Esophagus squamous epithelium (tissue), 5 donors: ENCODE data around the gene DIPK1B. TPM values are rescaled to one million over a fixed set of nuclear protein-coding genes. Genes with fewer than 3 reads are reported as not detected.

ENCODE experiments used
- DNase-seq: peaks from one replicate; lab custom pipeline; 2025; lab: John Stamatoyannopoulos, UW
- H3K27ac ChIP-seq, 4 donors: fragments of 200-600 bp; sonication (generic); one replicate each; pipeline ENCODE4 v1.5.1; 2016 to 2019; ENCODE audit warnings: mild to moderate bottlenecking in 1 of 4
- H3K27me3 ChIP-seq, 4 donors: fragments of 200-600 bp; sonication (generic); 1 replicate in 3 of 4; 2 replicates in 1 of 4; pipeline versions ENCODE4 v1.5.1 to v1.6.0; 2017 to 2021; ENCODE audit warnings: antibody characterized with exemption in 1 of 4
- H3K36me3 ChIP-seq, 3 donors: fragments of 200-600 bp; sonication (generic); one replicate each; pipeline ENCODE4 v1.5.1; 2016 to 2019
- H3K4me1 ChIP-seq, 3 donors: fragments of 200-600 bp; sonication (generic); one replicate each; pipeline ENCODE4 v1.5.1; 2017 to 2019
- H3K4me3 ChIP-seq, 4 donors: fragments of 200-600 bp; sonication (generic); 1 replicate in 3 of 4; 2 replicates in 1 of 4; pipeline ENCODE4 v1.5.1; 2016 to 2019; ENCODE audit warnings: mild to moderate bottlenecking in 2 of 4, moderate library complexity in 1 of 4
- H3K9me3 ChIP-seq, 3 donors: fragments of 200-600 bp; sonication (generic); one replicate each; pipeline ENCODE4 v1.5.1; 2016 to 2019
- CTCF ChIP-seq, 6 experiments: fragments of 450-650 bp in 4 of 6; fragments of 200-600 bp in 2 of 6; sonication (generic) in 2 of 6; IDR thresholded peaks; one replicate each; pipeline ENCODE4 v1.5.1; 2016 to 2019; ENCODE audit warnings: antibody characterized with exemption in 6 of 6, mild to moderate bottlenecking in 4 of 6, moderate library complexity in 4 of 6
- POLR2A ChIP-seq, 4 donors: fragments of 450-650 bp; IDR thresholded peaks; one replicate each; pipeline ENCODE4 v1.6.1; 2017; ENCODE audit warnings: antibody characterized with exemption in 4 of 4, mild to moderate bottlenecking in 4 of 4, moderate library complexity in 3 of 4
- WGBS, 2 donors: methylation state at CpG; one replicate each; pipeline ENCODE4 v1.1.5; 2018; 5-methylcytosine and 5-hydroxymethylcytosine counted together
- intact Hi-C: fragments of 100-400 bp; cut with DNase I; formaldehyde crosslinking; loops from one replicate; pipeline ENCODE4 v1.15.0; 2022
- total RNA-seq, 4 donors: library from RNA; depleted of rRNA; stranded (reverse); fragments of >200 nt; gene quantifications; one replicate each; pipeline ENCODE4 v1.1.0, GENCODE V29; 2016
- donor health status: DM: yes; HTN: yes; CAD: no.

Gene DIPK1B
- total RNA-seq, 4 donors from 2014 or later, result 0.48 to 6.3 (median 1.1) TPM

- peaks cover 27 to 60% (median 28%) of the 10 kb centered on the region in 3 donors for H3K4me1 ChIP-seq
- peaks cover 0 to 37% (median 0%) of the 10 kb centered on the region in 3 donors for H3K36me3 ChIP-seq
- H3K27me3 ChIP-seq, result no peaks in the 10 kb centered on the region
- DNase-seq, result no peak
- intact Hi-C loops, result no loop called here
- no peak overlapping the region for H3K4me3 ChIP-seq
- TF ChIP-seq CTCF (IDR thresholded peaks at IDR 0.05) (no peak), POLR2A (IDR thresholded peaks at IDR 0.05) (no peak)
- no peak overlapping the region for H3K27ac ChIP-seq
- WGBS, 2 donors, result 85 to 94% methylated on average over 3 to 6 of the region's 10 CpGs
- no peaks in the 10 kb centered on the region for H3K9me3 ChIP-seq
Measured at GRCh38 chr9:136682710-136683109, 29.7 kb upstream of the DIPK1B start.

GRCh38 chr9:136683173-136683745 is 29.1 kb upstream of the DIPK1B start:
- no peak for DNase-seq
- Histone ChIP-seq H3K27me3 (no peaks in the 10 kb centered on the region), H3K4me3 (no peak overlapping the region), H3K9me3 (no peaks in the 10 kb centered on the region), H3K36me3 (peaks cover 0 to 37% (median 0%) of the 10 kb centered on the region in 3 donors), H3K4me1 (peaks cover 30 to 66% (median 32%) of the 10 kb centered on the region in 3 donors), H3K27ac (no peak overlapping the region)
- intact Hi-C loops, result no loop called here
- TF ChIP-seq CTCF (IDR thresholded peaks at IDR 0.05) (no peak), POLR2A (IDR thresholded peaks at IDR 0.05) (no peak)
- WGBS, 2 donors, result 80 to 91% methylated on average over 7 to 12 of the region's 16 CpGs

- Histone ChIP-seq H3K4me1 (peaks cover 30 to 70% (median 33%) of the 10 kb centered on the region in 3 donors), H3K9me3 (no peaks in the 10 kb centered on the region), H3K27me3 (no peaks in the 10 kb centered on the region), H3K36me3 (peaks cover 0 to 37% (median 0%) of the 10 kb centered on the region in 3 donors), H3K27ac (no peak overlapping the region), H3K4me3 (no peak overlapping the region)
- intact Hi-C loops, result no loop called here
- TF ChIP-seq CTCF (IDR thresholded peaks at IDR 0.05) (no peak), POLR2A (IDR thresholded peaks at IDR 0.05) (no peak)
- DNase-seq, result no peak
- WGBS, 2 donors, result 88 to 94% methylated on average over 2 to 4 of the region's 14 CpGs
Measured at GRCh38 chr9:136683755-136684154, 28.6 kb upstream of the DIPK1B start.

- H3K4me1 ChIP-seq, result peaks cover 27 to 70% (median 33%) of the 10 kb centered on the region in 3 donors
- 85% methylated on average over 7 of the region's 15 CpGs; no CpG with 5 or more reads in 1 of the 2 donors for WGBS, 2 donors
- no peaks in the 10 kb centered on the region for H3K9me3 ChIP-seq
- intact Hi-C loops, result no loop called here
- H3K4me3 ChIP-seq, result no peak overlapping the region
- H3K27me3 ChIP-seq, result no peaks in the 10 kb centered on the region
- H3K27ac ChIP-seq, result no peak overlapping the region
- DNase-seq, result no peak
- no peak for TF ChIP-seq POLR2A (IDR thresholded peaks at IDR 0.05)
- TF ChIP-seq CTCF (IDR thresholded peaks at IDR 0.05), result no peak
- H3K36me3 ChIP-seq, result peaks cover 0 to 37% (median 0%) of the 10 kb centered on the region in 3 donors
Measured at GRCh38 chr9:136684339-136684738, 28.0 kb upstream of the DIPK1B start.

GRCh38 chr9:136684799-136685198 is 27.6 kb upstream of the DIPK1B start:
- Histone ChIP-seq H3K27me3 (no peaks in the 10 kb centered on the region), H3K9me3 (no peaks in the 10 kb centered on the region), H3K27ac (no peak overlapping the region), H3K4me1 (peaks cover 22 to 70% (median 33%) of the 10 kb centered on the region in 3 donors), H3K36me3 (peaks cover 0 to 37% (median 0%) of the 10 kb centered on the region in 3 donors), H3K4me3 (no peak overlapping the region)
- no peak for DNase-seq
- intact Hi-C loops, result no loop called here
- TF ChIP-seq CTCF (IDR thresholded peaks at IDR 0.05) (no peak), POLR2A (IDR thresholded peaks at IDR 0.05) (no peak)
- WGBS, 2 donors, result 88% methylated on average over 11 of the region's 15 CpGs; no CpG with 5 or more reads in 1 of the 2 donors
